Measurements from ENCODE around the gene LRBA. TPM values are rescaled to one million over a fixed set of nuclear protein-coding genes. Genes with fewer than 3 reads are reported as not detected.

The LRBA gene
- total RNA-seq, 1 experiment from 2014 or later, result 55.3 TPM

- no peak overlapping the region for H2AFZ ChIP-seq (ENCODE audit: low read length)
- H4K5ac ChIP-seq (ENCODE audit: insufficient read length, low read depth, low read length), result no peak overlapping the region
- H2BK15ac ChIP-seq (ENCODE audit: low read depth, low read length), result no peak overlapping the region
- H3K36me3 Mint-ChIP-seq (ENCODE audit: insufficient read depth in 1 of 3, low read depth in 3 of 3), result no peaks in the 10 kb centered on the region
- H3K18ac ChIP-seq (ENCODE audit: insufficient read length, low read depth, low read length), result no peak overlapping the region
- peaks cover under 1 to 4% of the 10 kb centered on the region in 2 experiments; a peak in 2 of 4 replicates for H3K4me1 Mint-ChIP-seq
- no peak for DNase-seq
- H3K4me1 ChIP-seq (ENCODE audit: insufficient read depth, low read length), result no peaks in the 10 kb centered on the region
- H3T11ph ChIP-seq (ENCODE audit: low read length), result no peak overlapping the region
- no peak overlapping the region for H4K8ac ChIP-seq (replicated peaks; ENCODE audit: insufficient read length, low read depth, low read length)
- H3K23ac ChIP-seq (ENCODE audit: insufficient read length, low read depth, low read length), result no peak overlapping the region
- no peak overlapping the region for H3K56ac ChIP-seq (ENCODE audit: insufficient read length, low read depth, low read length)
- no peak overlapping the region for H3K27ac ChIP-seq (ENCODE audit: insufficient read length, low read depth, low read length)
- no peak overlapping the region for H3K4me2 ChIP-seq (ENCODE audit: insufficient read depth, insufficient read length, low read length)
- H3K23me2 ChIP-seq (ENCODE audit: insufficient read length, low read depth, low read length, poor library complexity, severe bottlenecking), result no peaks in the 10 kb centered on the region
- no peak overlapping the region for H3K4ac ChIP-seq (ENCODE audit: low read depth, low read length)
- H3K79me1 ChIP-seq (ENCODE audit: insufficient read depth, low read depth, low read length, poor library complexity, severe bottlenecking), result no peaks in the 10 kb centered on the region
- no peak overlapping the region for H3K14ac ChIP-seq (ENCODE audit: insufficient read depth, low read length)
- H2BK12ac ChIP-seq (ENCODE audit: insufficient read length, low read depth, low read length), result no peak overlapping the region
- H3K27me3 Mint-ChIP-seq (ENCODE audit: low read depth), result peaks cover 2% of the 10 kb centered on the region
- WGBS (ENCODE audit: extremely low coverage, insufficient read length, low lambda C conversion rate), result no CpG with 5 or more reads among the region's 1 CpG
- no peak overlapping the region for H2BK5ac ChIP-seq (ENCODE audit: insufficient read length, low read length)
- no peak overlapping the region for H2BK20ac ChIP-seq (ENCODE audit: low read depth, low read length, poor library complexity, severe bottlenecking)
- no peak overlapping the region for H2AK5ac ChIP-seq (ENCODE audit: insufficient read length, low read length)
- no peaks in the 10 kb centered on the region for H3K9me3 ChIP-seq (ENCODE audit: control insufficient read depth, low read depth, low read length)
- H3K4me3 Mint-ChIP-seq, result no peak overlapping the region
- H3K9me3 Mint-ChIP-seq, result no peaks in the 10 kb centered on the region
- no peak for TF ChIP-seq CTCF (conservative IDR thresholded peaks at IDR 0.05)
- H3K79me2 ChIP-seq (ENCODE audit: insufficient read depth, low read length), result no peaks in the 10 kb centered on the region
- H4K20me1 ChIP-seq (ENCODE audit: control insufficient read depth, insufficient read depth, insufficient read length), result no peaks in the 10 kb centered on the region
- H3K27me3 ChIP-seq (ENCODE audit: insufficient read depth, low read length), result no peaks in the 10 kb centered on the region
- no peak overlapping the region for H3K27ac Mint-ChIP-seq
- H4K91ac ChIP-seq (ENCODE audit: insufficient read length, low read depth, low read length), result no peak overlapping the region
- no peak overlapping the region for H2BK120ac ChIP-seq (ENCODE audit: low read depth, low read length, poor library complexity, severe bottlenecking)
- H3K9ac ChIP-seq (ENCODE audit: extremely low read depth, insufficient read length, low read length), result no peak overlapping the region
These were observed 441.6 kb downstream of the LRBA start for GRCh38 chr4:150573534-150573933.
